Measurements from ENCODE around the gene SLC20A1.

GRCh38 chr2:112603731-112604130, 42.0 kb upstream of the SLC20A1 start:
- TF ChIP-seq CTCF (IDR thresholded peaks at IDR 0.05) (no peak), POLR2A (IDR thresholded peaks at IDR 0.05) (no peak)

Measured in heart left ventricle (tissue), 13 donors.